A172 (cell line): ENCODE measurements around the gene CACNA1C. TPM values are rescaled to one million over a fixed set of nuclear protein-coding genes. Genes with fewer than 3 reads are reported as not detected.
A peak's percentile ranks its signal among the peaks of the same experiment; 100 is the strongest.

ENCODE experiments used
- DNase-seq: peaks from one replicate; pipeline ENCODE4 v3.0.0-alpha.2; 2015; ENCODE audit warnings: low spot score
- total RNA-seq: library from RNA; depleted of rRNA; stranded (reverse); fragments of >200 nt; shearing (Covaris generic); gene quantifications from 2 replicates; pipeline ENCODE4 v1.2.3, GENCODE V29; 2014

Gene CACNA1C
- total RNA-seq, 1 experiment from 2014 or later: 0.05 TPM

GRCh38 chr12:2688381-2688931 is 635.7 kb downstream of the CACNA1C start:
- no peak for DNase-seq

DNA sequence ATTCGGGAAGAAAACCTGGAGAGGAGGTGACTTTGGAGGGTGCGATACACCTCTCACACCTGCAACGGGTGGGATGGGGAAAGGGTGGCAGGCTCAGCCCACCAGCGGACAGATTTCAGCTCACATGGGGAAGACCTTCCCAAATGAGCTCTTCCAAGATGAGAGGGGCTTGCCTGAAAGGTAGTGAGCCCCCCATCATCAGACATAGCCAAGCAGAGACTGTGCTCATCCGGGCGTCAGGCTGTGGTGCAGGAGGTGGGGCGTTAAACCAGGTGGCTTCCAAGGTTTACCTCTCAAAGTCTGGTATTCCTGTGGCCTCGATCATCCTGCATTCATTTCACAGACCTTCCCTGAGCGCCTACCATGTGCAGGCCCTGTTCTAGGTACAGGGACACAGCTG is 636.6 kb downstream of the CACNA1C start:
- no peak for DNase-seq

GRCh38 chr12:2689879-2690278 is 637.1 kb downstream of the CACNA1C start:
- no peak for DNase-seq

GRCh38 chr12:2690348-2691005 is 637.7 kb downstream of the CACNA1C start:
- no peak for DNase-seq

- no peak for DNase-seq
Observed at GRCh38 chr12:2691006-2691344, 638.2 kb downstream of the CACNA1C start.

DNA sequence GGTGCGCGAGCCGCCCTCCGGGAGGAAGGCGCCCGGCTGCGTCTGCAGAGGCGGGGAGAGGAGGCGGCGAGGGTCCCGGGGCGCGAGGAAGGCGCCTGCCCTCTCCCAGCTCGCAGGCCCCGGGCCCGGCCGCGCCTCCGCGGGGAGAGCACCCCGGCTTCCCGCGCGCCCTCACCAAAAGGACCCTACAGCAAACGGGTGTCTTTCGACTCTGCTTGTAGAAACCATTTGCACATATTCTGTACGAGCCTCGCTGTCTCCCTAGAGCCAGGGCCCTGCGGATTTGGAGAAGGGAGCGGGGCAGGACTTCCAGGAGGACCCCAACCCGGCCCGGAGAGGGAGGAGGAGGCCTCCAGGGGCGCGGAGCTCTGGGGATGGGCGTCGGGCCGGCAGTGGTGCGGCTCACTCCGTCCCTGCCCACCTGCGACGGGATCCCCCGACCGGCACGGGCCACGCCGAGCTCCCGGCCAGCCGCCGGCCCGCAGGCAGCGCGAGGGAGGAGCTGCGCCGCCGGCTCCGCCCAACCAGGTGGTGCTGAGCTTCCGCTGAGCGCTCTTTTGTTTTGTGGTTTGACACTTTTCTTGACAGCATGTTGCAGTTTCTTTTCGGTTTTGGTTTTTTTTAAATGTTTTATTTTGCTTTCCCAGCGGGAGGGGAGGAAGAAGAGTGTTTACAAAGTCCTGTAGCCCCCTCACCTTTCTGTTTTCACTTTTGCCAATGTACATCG is 638.7 kb downstream of the CACNA1C start:
- no peak for DNase-seq

DNA sequence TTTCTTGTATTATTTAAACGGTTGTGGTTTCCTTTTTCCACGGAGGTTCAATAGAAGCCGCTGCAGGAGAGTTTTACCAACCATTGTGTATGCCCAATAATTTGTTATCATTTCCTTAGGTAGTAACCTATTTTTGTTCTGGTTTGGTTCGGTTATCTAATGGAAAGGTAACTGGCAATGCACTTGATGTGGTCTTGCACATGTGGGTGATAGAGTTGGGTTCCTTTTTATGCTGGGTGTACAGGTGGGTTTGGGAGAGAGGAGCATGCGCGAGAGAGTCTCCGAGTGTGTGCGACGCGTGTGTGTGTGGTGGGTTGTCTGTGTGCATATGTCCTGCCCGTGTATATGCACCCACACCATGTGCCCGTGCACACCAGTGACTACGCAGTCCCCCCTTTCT is 639.3 kb downstream of the CACNA1C start:
- DNase-seq: no peak

GRCh38 chr12:2693244-2693860 is 640.6 kb downstream of the CACNA1C start:
- DNase-seq: no peak

GRCh38 chr12:2693980-2694610 is 641.3 kb downstream of the CACNA1C start:
- no peak for DNase-seq

DNA sequence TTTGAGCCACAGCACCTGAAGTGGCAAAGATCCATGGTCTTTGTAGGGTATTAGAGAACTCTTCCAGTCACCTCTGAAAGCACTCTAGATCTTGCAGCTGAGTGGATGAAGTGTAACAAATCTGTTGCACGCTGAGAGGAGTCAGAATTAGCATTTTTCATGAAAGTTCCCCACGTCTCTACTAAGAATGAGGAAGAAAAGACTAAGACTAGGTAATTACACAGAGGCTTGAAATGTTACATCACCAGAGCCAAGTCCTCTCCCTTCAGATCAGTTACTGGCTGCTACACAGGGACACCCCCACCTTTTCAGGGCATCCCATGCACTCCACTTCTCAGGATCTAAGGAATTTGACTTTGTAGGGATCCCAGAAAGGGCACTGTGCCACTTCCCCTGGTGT is 643.3 kb downstream of the CACNA1C start:
- no peak for DNase-seq

DNA sequence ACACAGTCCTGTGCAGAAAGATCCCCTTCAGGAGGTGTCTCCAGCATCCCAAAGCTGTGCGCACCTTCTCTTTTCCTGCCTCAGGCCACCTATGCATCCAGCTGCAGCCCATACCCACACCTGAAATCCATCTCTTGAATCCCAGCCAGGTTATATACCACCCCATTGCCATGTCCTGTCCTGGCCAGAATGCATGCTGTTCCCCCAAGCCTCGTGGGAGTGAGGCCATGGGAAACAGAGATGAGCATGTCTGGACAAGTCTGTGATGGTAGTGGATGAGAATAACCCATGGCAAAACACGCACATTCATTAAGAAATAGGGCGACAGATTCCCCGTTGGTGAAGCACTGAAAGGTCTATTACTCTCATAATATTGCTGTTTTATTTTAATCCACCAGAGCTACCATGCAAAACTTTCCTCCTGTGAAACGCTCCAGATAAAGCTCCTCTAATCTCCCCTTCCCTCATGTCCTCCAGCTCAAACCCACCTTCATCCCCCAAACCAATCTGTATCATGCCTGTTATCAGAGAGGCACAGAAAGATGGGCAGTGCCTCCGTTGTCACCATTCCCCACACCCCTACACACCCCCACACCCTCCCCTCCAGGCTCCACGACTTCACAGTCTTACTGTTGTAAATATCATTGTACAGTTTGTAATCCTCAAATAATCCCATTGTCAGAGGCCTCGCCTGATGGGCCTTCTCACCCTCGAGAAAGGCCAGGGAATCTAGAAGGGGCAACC is 644.4 kb downstream of the CACNA1C start:
- DNase-seq: no peak

- DNase-seq: no peak
Observed at GRCh38 chr12:2698566-2698965, 645.8 kb downstream of the CACNA1C start.

DNA sequence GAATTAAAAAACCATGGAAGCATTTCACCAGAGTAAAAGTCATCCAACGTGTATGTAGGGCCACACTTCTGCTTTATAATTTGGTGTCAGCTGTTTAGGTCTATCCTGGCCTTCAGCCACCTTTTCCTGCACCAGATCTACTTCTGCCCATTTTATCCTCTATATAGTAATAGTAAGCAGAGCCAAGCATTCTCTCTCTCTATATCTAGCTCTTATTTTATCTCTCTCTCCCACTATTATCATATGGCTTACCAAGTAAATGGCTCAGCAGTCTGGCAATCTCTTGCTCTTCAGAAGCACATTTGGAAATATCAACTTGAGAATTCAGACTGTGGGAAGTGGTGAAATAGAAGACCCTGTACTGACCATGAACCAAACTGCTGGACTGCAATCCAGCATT is 657.9 kb downstream of the CACNA1C start:
- DNase-seq: no peak

DNA sequence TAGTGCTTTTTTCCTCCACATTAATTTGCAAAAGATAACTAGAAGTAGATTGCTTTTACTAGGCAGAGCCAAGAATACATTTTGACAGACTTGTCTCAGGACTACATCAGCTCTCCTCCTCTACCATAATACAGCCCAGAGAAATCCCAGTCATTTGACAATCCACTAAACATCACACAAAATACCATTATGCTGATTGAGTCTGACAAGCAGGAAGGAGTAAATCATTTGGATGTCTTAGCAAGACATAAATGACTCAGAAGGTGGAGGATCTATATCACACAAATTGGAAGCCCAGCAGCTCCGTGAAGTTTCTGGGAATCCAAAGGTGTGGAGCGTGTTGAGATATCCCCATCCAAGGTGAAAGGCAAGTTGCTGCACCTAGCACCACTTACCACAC is 666.6 kb downstream of the CACNA1C start:
- DNase-seq: peak; percentile 20

GRCh38 chr12:2722806-2723205 is 670.0 kb downstream of the CACNA1C start:
- peak; percentile 2 for DNase-seq

DNA sequence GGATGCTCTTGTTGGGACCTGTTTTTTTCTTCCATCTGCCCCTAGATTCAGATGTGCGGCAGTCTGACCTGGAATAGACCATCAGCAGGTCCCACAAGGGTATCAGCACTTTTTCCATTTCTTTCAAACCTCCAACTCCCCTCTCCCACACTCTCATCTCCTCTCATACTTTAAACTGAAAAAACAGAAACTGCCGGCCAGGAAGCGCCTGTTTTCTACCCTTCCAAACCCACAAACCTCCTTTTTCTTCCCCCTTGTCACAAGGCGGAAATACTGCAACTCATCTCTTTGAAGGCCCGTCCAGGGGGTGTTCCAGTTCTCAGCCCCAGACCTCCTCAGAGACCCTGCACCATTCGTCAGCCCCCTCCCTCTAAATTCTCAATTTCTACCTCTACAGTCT is 679.5 kb downstream of the CACNA1C start:
- no peak for DNase-seq

DNA sequence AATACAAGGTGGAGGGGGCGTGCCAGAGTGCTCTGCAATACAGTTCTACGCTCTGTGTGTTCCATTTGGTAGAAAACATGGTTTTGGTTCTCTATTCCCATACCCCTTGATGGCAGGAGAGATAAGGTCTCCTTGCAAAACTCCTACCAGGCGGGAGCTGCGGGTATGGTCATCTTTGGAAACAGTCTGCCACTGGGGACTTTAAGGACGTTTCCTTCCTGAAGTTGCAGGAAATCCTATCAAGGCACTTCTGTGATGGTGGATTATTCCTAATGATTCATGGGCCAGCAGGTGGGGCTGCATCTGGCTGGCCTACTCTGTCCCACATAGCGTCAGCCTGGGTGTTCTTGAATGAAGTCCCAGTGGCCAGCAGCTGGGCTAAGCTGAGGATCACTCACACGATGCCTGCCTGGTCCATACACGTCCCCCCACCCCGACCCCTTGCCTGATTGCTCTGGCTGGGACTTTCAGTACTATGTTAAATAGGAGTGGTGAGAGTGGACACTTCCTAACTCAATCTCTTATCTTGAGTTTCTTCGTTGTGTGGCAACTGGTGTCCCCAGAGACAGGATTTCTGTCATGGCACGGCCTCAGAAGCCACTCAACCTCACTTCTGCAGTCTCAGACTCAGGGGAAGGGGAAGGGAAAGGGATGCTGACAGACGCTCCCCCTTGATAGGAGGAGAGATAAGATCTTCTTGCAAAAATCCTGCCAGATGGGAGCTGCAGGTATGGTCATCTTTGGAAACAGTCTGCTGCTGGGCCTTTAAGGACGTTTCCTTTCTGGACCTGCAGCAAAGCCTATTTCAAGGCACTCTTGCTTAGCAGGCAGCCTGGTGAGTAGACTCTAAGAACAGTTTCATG is 680.9 kb downstream of the CACNA1C start:
- DNase-seq: no peak

DNA sequence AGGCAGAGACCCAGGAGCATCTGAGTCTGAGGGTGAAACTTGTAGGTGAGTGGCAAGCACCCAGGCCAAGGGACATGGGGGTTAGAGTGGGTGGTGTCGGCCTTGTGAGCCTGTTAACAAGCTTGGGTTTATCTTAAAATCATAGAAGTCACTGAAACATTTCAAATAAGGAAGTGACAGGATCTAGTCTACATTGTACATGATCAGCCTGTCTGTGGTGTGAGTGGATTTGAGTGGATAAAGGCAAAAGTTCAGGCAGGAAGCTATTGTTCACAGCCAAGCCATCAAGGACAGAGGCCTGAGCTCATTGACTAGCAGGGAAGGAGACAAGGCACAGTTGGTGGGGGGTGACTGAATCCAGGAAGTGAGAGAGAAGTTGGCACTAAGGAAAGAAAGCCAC is 682.6 kb downstream of the CACNA1C start:
- DNase-seq: no peak

GRCh38 chr12:2737656-2738241 is 685.0 kb downstream of the CACNA1C start:
- DNase-seq: no peak

DNA sequence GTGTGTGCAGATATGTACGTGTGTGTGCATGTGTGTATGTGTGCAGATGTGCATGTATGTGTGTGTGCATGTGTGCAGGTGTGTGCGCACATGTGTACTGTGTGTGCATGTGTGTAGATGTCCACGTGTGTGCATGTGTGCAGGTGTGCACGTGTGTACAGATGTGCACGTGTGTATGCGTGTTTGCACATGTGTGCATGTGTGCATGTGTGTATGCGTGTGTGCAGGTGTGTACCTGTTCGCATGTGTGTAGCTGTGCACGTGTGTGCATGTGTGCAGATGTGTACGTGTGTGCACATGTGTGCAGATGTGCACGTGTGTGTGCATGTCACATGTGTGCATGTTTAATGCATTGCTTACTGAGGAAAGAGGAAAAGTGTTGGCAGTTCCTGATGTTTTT is 686.3 kb downstream of the CACNA1C start:
- DNase-seq: no peak
